ENCODE results near the gene ORC4.
"Not testable (repeated sequence)": the region's sequence is repeated elsewhere in the genome, so short reads cannot be mapped to it uniquely, and the experiment has no call there.

ORC4 gene

DNA sequence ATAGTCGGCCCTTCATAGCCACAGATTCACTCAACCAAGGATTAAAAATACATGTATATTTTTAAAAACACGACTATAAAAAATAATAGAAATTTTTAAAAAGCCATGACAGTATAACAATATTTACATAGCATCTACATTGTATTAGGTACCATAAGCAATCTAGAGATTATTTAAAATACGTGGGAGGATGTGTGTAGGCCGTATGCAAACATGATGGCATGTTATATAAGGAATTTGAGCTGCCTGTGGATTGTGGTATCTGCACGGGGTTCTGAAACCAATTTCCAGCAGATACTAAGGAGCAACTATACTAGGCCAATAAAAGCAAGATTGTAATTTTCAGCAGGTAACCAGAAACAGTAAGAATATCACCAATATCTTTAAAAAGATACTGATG, 5.9 kb downstream of the ORC4 start:
- DNase-seq (ENCODE audit: low read depth): no peak

DNA sequence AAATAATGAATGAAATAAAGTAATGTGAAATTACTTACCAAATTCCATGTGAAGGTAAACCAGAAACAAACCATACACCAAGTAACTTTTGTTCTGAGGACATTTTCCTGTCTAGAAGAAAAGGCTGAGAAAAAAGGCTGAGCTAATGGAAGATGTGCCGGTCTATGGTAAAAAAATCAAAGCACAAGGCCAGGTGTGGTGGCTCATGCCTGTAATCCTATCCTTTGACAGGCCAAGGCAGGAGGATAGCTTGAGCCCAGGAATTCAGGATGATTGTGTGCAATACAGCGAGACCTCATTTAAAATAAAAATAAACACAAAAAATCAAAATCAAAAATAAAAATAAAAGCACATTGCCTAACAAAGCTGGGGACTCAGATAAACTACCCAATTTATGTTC, 6.7 kb downstream of the ORC4 start:
- no peak for DNase-seq (ENCODE audit: low read depth)

- not testable (repeated sequence) for DNase-seq (ENCODE audit: low read depth)
Measured at GRCh38 chr2:148008411-148008810, 12.1 kb downstream of the ORC4 start.

- DNase-seq (ENCODE audit: low read depth): no peak
Measured at GRCh38 chr2:148007219-148007900, 13.2 kb downstream of the ORC4 start.

DNA sequence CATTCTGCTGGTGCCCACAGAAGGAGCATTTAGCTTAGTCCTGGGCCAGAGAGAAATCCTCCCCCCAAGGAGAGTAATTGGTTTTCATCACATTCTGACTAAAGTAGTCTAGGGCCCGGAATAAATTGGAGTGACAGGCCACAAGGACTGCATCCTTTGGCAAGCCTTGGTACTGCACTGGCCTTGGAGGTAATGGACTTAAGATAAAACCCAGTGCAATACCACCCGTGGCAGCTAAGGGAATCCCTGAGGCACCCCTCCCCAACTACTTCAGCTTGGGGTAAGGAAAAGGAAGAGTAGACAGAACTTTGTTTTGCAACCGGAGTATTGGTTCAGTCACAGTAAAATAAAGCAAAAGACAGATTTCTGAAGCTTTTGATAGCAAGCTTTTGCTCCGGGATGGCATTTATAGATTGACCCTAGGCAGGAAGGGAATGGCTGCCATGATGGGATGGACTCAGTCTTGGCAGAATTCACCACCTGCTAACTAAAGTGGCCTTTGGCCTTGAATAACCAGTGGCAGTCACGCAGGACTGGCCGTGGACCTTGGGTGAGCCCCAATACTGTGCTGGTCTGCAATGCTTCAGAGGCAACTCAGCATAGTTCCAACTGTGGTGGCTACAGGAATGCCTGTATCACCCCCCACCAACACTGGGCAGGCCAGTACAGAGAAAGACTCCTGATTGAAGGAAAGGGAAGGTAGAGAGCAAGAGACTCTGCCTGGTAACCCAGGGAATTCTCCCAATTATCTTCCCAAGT, 14.1 kb downstream of the ORC4 start:
- no peak for DNase-seq (ENCODE audit: low read depth)

DNA sequence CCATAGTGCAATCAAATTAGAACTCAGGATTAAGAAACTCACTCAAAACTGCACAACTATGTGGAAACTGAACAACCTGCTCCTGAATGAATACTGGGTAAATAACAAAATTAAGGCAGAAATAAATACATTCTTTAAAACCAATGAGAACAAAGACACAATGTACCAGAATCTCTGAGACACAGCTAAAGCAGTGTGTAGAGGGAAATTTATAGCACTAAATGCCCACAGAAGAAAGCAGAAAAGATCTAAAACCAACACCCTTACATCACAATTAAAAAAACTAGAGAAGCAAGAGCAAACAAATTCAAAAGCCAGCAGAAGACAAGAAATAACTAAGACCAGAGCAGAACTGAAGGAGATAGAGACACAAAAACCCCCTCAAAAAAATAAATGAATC, 18.1 kb downstream of the ORC4 start:
- not testable (repeated sequence) for DNase-seq (ENCODE audit: low read depth)

- no peak for DNase-seq (ENCODE audit: low read depth)
Measured at GRCh38 chr2:148000095-148000494, 20.4 kb downstream of the ORC4 start.

GRCh38 chr2:147999126-147999525, 21.4 kb downstream of the ORC4 start:
- DNase-seq (ENCODE audit: low read depth): no peak

- no peak for DNase-seq (ENCODE audit: low read depth)
Measured at GRCh38 chr2:147998203-147998602, 22.3 kb downstream of the ORC4 start.

GRCh38 chr2:147996828-147997227, 23.7 kb downstream of the ORC4 start:
- DNase-seq (ENCODE audit: low read depth): no peak

DNA sequence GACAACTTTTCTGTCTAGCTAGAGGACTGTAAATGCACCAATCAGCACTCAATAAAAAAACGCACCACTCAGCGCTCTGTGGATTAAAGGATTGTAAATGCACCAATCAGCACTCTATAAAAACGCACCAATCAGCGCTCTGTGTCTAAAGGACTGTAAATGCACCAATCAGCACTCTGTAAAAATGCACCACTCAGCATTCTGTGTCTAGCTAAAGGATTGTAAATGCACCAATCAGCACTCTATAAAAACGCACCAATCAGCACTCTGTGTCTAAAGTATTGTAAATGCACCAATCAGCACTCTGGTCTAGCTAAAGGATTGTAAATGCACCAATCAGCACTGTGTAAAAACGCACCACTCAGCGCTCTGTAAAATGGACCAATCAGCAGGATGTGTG, 25.6 kb downstream of the ORC4 start:
- DNase-seq (ENCODE audit: low read depth): not testable (repeated sequence)

- DNase-seq (ENCODE audit: low read depth): no peak
Measured at GRCh38 chr2:147989809-147990403, 30.6 kb downstream of the ORC4 start.

DNA sequence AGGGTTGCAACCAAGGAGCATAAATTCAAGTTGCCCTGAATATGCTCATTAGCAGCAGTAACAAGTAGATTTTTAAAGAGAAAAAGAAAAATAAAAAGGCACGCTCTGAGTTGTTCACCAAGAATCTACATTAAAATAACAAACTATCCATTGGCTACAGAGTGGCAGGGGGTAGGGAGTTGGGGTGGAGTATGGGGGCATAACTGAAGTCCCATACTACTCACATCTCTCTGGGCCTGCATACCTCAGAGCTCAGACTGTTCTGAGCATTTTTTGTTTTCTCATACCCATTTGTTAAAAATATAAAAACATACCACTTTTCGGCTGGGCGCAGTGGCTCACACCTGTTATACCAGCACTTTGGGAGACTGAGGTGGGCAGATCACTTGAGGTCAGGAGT, 31.4 kb downstream of the ORC4 start:
- DNase-seq (ENCODE audit: low read depth): no peak

DNA sequence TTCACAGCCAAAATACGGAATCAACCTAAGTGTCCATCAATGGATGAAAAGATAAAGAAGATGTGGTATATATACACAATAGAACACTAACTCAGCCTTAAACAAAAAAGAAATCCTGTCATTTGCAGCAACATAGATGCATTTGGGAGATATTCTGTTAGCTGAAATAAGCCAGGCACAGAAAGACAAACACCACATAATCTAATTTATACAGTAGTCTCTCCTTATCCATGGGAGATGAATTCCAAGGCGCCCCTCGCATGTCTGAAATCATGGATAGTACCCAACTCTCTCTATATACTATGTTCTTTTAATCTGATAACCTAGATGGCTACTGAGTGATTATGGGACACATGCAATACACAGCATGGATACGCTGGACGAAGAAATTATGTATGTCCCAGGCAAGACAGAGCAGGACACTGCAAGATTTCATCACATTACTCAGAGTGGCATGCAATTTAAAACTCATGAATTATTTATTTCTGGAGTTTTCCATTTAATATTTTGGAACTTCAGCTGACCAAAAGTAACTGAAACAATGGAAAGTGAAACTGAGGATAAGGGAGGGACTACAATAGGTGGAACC, 39.5 kb downstream of the ORC4 start:
- DNase-seq (ENCODE audit: low read depth): no peak

DNA sequence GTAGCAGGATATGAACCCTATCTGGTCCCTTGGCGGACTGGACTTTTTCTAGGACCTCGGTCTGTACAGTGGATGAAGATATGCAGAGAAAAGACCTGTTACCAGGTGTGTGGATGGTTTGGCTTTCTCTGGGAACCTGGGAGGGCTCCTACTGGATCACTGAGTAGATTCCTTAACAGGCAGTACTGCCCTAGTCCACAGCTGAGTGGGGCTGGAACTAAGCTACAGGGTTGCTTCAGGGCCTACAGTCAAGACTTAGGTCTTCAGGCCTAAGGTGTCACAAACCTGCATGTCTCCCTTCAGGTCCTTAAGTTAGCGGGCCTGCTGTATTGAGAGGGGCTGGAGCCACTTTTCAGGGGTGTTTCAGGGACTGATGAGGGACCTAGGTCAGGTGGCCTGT, 42.9 kb downstream of the ORC4 start:
- DNase-seq (ENCODE audit: low read depth): no peak

DNA sequence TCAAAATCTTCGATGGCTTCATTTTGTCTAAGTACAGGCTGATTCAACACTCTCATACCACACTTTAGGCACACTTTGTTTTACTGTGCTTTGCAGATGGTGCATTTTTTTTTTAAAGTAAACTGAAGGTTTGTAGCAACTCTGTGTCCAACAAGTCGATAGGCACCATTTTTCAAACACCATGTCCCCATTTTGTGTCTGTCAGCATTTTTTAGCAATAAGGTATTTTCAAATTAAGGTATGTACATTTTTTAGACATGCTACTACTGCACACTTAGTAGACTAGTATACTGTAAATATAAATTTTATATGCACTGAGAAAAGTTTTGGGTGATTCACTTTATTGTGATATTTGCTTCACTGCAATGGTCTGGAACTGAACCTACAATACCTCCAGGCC, 44.4 kb downstream of the ORC4 start:
- no peak for DNase-seq (ENCODE audit: low read depth)

DNA sequence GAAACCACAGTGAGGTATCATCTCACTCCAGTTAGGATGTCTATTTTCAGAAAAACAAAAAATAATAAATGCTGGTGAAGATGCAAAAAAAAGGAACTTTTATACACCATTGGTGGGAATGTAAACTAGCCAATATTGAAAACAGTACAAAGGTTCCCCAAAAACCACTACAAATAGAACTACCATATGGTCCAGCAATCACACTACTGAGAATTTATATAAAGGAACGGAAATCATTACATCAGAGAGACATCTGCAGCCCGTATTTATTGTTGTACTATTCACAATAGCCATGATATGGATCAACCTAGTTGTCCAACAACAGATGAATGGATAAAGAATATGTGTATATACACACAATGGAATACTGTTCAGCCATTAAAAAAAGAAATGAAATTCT, 52.0 kb downstream of the ORC4 start:
- no peak for DNase-seq (ENCODE audit: low read depth)

- DNase-seq (ENCODE audit: low read depth): no peak
Measured at GRCh38 chr2:147952118-147952517, 68.4 kb downstream of the ORC4 start.

DNA sequence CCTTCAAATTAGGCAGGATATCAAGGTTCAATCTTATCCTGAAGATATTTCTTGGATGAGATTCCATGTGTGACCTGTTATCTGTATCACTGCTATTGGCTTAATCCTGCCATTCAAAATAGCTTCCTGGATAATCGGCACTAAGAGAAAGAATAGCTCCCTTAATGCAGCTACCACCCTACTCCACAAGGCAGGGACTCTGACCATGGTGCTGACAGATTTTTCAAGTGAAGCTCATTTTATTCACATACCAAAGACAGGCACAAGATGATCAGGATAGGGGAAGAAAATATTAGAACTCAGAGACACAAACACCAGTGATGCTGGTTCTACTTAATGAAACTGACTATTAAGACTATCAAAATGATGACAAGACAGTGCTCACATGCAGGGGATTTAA, 74.9 kb downstream of the ORC4 start:
- no peak for DNase-seq (ENCODE audit: low read depth)

DNA sequence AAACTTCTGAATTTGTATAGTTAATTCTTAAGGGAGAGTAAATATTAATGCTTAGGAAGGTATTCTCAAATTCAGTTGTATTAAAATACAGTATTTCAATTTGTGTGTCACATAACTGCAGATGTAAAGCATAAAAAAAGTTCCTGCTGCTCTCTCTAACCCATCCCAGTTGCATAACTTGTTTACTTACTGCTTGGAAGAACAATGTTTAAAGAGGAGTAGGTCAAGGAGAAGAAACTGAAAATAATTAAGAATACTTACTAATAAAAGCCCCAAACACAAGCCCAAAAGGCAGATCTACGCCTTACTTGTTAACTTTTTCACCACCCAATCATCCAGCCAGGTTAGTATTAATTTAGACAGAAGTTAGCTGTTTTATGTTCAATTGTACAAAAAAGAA, 81.2 kb downstream of the ORC4 start:
- no peak for DNase-seq (ENCODE audit: low read depth)

- DNase-seq (ENCODE audit: low read depth): no peak
Measured at GRCh38 chr2:147937744-147938349, 82.7 kb downstream of the ORC4 start.

GRCh38 chr2:147934881-147935620, 85.5 kb downstream of the ORC4 start:
- DNase-seq (ENCODE audit: low read depth): no peak

Measured in stimulated activated CD8-positive, alpha-beta memory T cell treated with anti-CD3 and anti-CD28 coated beads, Interleukin-4, amount 100 ng/mL, for 24 hours (primary cell).